CD14-positive monocyte (primary cell): ENCODE measurements around the gene DMRT2. TPM values are rescaled to one million over a fixed set of nuclear protein-coding genes. Genes with fewer than 3 reads are reported as not detected.

ENCODE experiments used
- DNase-seq, 3 donors: peaks; one replicate each; pipeline ENCODE4 v3.0.0-alpha.2; 2011 to 2022
- H2AFZ ChIP-seq: 2 replicates; pipeline ENCODE4 v1.6.0; 2012; ENCODE audit warnings: mild to moderate bottlenecking, low read depth, low read length, inconsistent platforms; ENCODE audit not compliant: insufficient read depth, poor library complexity, severe bottlenecking
- H3K27ac ChIP-seq, 2 donors: 1 replicate in 1 of 2; 2 replicates in 1 of 2; pipeline ENCODE4 v1.5.1; 2012 to 2013; ENCODE audit warnings: low read length in 2 of 2, control low read depth in 1 of 2, inconsistent platforms in 1 of 2, low read depth in 1 of 2, mild to moderate bottlenecking in 1 of 2
- H3K27me3 ChIP-seq, 2 donors: one replicate each; pipeline versions ENCODE4 v1.6.0 to v1.6.1; 2011 to 2013; ENCODE audit warnings: low read length in 2 of 2; ENCODE audit not compliant: control insufficient read depth in 2 of 2, insufficient read depth in 2 of 2
- H3K36me3 ChIP-seq, 2 donors: replicated peaks in 1 of 2; 1 replicate in 1 of 2; 2 replicates in 1 of 2; pipeline versions ENCODE4 v1.5.1 to v1.6.1; 2012 to 2013; ENCODE audit warnings: low read length in 2 of 2, control low read depth in 1 of 2, inconsistent platforms in 1 of 2, mild to moderate bottlenecking in 1 of 2; ENCODE audit not compliant: insufficient read depth in 2 of 2, control insufficient read depth in 1 of 2
- H3K4me1 ChIP-seq, 2 donors: 1 replicate in 1 of 2; 2 replicates in 1 of 2; pipeline versions ENCODE4 v1.5.1 to v1.6.1; 2012 to 2013; ENCODE audit warnings: low read length in 2 of 2, control low read depth in 1 of 2, inconsistent platforms in 1 of 2, mild to moderate bottlenecking in 1 of 2, moderate library complexity in 1 of 2; ENCODE audit not compliant: insufficient read depth in 2 of 2, control insufficient read depth in 1 of 2
- H3K4me2 ChIP-seq: replicated peaks from 2 replicates; pipeline ENCODE3; 2012; ENCODE audit warnings: low read length, moderate library complexity, mild to moderate bottlenecking; ENCODE audit not compliant: poor library complexity, severe bottlenecking; ENCODE audit errors: extremely low read depth
- H3K4me3 ChIP-seq, 3 experiments: fragments of 200-600 bp in 1 of 3; sonication (generic) in 1 of 3; replicated peaks in 1 of 3; 1 replicate in 2 of 3; 2 replicates in 1 of 3; pipeline ENCODE4 v1.5.1; 2011 to 2013; ENCODE audit warnings: low read length in 3 of 3, mild to moderate bottlenecking in 3 of 3, control low read depth in 2 of 3, low read depth in 2 of 3, inconsistent platforms in 1 of 3, moderate library complexity in 1 of 3
- H3K79me2 ChIP-seq: 2 replicates; pipeline ENCODE4 v1.6.0; 2012; ENCODE audit warnings: mild to moderate bottlenecking, control low read depth, inconsistent platforms, low read length, moderate library complexity; ENCODE audit not compliant: insufficient read depth
- H3K9ac ChIP-seq: 2 replicates; pipeline ENCODE4 v1.6.0; 2017; ENCODE audit warnings: low read length, mild to moderate bottlenecking; ENCODE audit not compliant: insufficient read depth, poor library complexity, severe bottlenecking
- H3K9me3 ChIP-seq, 2 donors: replicated peaks in 1 of 2; 1 replicate in 1 of 2; 2 replicates in 1 of 2; pipeline versions ENCODE4 v1.5.1 to v1.6.1; 2012 to 2013; ENCODE audit warnings: low read length in 2 of 2, control low read depth in 1 of 2; ENCODE audit not compliant: control insufficient read depth in 1 of 2, insufficient read depth in 1 of 2
- H4K20me1 ChIP-seq: 2 replicates; pipeline ENCODE4 v1.6.0; 2012; ENCODE audit warnings: mild to moderate bottlenecking, low read length, control low read depth, moderate library complexity; ENCODE audit not compliant: insufficient read depth
- H3K27ac Mint-ChIP-seq, 7 donors: one replicate each; pipeline ENCODE4 v1.8.0; 2020; ENCODE audit warnings: mild to moderate bottlenecking in 7 of 7, mixed read lengths in 7 of 7, moderate library complexity in 6 of 7, inconsistent platforms in 2 of 7
- H3K27me3 Mint-ChIP-seq, 3 donors: one replicate each; pipeline ENCODE4 v1.8.0; 2021 to 2022; ENCODE audit warnings: low read depth in 3 of 3, mild to moderate bottlenecking in 3 of 3, mixed read lengths in 3 of 3, moderate library complexity in 3 of 3, inconsistent platforms in 1 of 3
- H3K36me3 Mint-ChIP-seq, 2 donors: one replicate each; pipeline ENCODE4 v1.8.0; 2020; ENCODE audit warnings: mixed read lengths in 2 of 2, inconsistent platforms in 1 of 2, mild to moderate bottlenecking in 1 of 2
- H3K4me1 Mint-ChIP-seq: one replicate; pipeline ENCODE4 v1.8.0; 2020; ENCODE audit warnings: mild to moderate bottlenecking, mixed read lengths
- H3K4me3 Mint-ChIP-seq, 2 donors: one replicate each; pipeline ENCODE4 v1.8.0; 2020; ENCODE audit warnings: mild to moderate bottlenecking in 2 of 2, mixed read lengths in 2 of 2, moderate library complexity in 1 of 2
- H3K9me3 Mint-ChIP-seq, 7 donors: one replicate each; pipeline ENCODE4 v1.8.0; 2020 to 2022; ENCODE audit warnings: mixed read lengths in 7 of 7, mild to moderate bottlenecking in 6 of 7, moderate library complexity in 6 of 7, inconsistent platforms in 2 of 7
- WGBS: methylation state at CpG from one replicate; pipeline ENCODE4 v1.1.5; 2013; ENCODE audit warnings: missing lambda C conversion rate; ENCODE audit not compliant: insufficient coverage; 5-methylcytosine and 5-hydroxymethylcytosine counted together
- intact Hi-C, 2 donors: fragments of 100-400 bp; cut with micrococcal nuclease; formaldehyde crosslinking; loops; one replicate each; pipeline versions ENCODE4 v1.15.0 to v1.15.1; 2023
- polyA plus RNA-seq, 3 donors: library from polyadenylated mRNA; depleted of rRNA in 1 of 3; unstranded in 2 of 3; stranded (reverse) in 1 of 3; fragments of 300-500 nt in 2 of 3; fragments of >200 nt in 1 of 3; fragmentation: Illumina TruSeq in 2 of 3; gene quantifications; 1 replicate in 2 of 3; 2 replicates in 1 of 3; pipeline ENCODE4 v1.2.3, GENCODE V29; 2012 to 2021
- TF ChIP-seq, protein P1 (sequence below): fragments of 200-600 bp; IDR thresholded peaks from one replicate; pipeline ENCODE4 v1.8.0; 2022; ENCODE audit warnings: antibody characterized with exemption, mild to moderate bottlenecking

Gene DMRT2
- polyA plus RNA-seq, 3 donors, result not detected

DNA sequence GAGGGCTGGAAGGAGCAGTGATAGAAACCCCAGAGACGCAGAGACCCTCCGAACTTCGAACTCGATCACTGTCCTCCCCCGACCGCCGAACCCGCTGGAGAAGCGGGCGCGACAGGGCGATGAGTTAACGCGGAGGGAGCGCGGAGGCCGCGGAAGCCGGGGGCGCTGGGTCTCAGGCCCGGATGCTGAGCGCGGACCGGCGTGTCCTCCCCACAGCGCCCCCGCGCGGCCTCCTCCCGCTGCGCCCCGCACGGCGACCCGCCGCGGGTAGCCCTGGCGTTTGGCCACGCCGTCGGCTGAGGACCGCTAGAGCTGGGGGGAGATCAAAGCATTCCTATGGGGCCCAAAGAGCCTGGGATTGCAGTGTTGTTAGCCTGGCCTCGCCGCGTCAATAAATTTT is 7.7 kb upstream of the DMRT2 start:
- peaks cover 37% of the 10 kb centered on the region for H3K4me1 Mint-ChIP-seq
- H3K79me2 ChIP-seq, result no peaks in the 10 kb centered on the region

DNA sequence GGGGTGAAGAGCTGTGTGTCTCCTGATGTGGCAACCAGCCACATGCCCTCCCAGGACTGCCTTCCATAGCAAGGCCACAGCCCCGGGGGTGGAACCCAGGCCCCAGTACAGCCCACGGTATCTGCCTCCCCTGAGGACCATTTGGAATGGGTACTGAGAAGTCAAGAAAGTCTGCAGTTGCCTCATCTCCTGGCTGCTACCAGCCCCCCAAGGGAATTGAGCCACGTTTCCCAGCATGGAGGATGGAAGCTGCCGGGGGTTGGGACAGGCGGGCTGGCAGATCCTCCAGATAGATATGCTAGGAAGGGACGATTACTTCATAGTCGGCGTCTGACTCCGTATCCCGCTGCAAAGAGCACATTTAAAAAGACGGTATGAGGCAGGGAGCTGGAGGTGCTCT is 5.5 kb upstream of the DMRT2 start:
- no peak overlapping the region for H2AFZ ChIP-seq
- H3K27me3 ChIP-seq, result peaks cover 90 to 98% of the 10 kb centered on the region in 2 donors
- peak overlapping the region; percentile 4 for H3K4me2 ChIP-seq
- TF ChIP-seq, protein P1, sequence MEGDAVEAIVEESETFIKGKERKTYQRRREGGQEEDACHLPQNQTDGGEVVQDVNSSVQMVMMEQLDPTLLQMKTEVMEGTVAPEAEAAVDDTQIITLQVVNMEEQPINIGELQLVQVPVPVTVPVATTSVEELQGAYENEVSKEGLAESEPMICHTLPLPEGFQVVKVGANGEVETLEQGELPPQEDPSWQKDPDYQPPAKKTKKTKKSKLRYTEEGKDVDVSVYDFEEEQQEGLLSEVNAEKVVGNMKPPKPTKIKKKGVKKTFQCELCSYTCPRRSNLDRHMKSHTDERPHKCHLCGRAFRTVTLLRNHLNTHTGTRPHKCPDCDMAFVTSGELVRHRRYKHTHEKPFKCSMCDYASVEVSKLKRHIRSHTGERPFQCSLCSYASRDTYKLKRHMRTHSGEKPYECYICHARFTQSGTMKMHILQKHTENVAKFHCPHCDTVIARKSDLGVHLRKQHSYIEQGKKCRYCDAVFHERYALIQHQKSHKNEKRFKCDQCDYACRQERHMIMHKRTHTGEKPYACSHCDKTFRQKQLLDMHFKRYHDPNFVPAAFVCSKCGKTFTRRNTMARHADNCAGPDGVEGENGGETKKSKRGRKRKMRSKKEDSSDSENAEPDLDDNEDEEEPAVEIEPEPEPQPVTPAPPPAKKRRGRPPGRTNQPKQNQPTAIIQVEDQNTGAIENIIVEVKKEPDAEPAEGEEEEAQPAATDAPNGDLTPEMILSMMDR, result no peak
- H3K79me2 ChIP-seq, result no peaks in the 10 kb centered on the region
- Mint-ChIP-seq H3K4me3 (peak overlapping the region; percentile 71 to 99), H3K4me1 (peaks cover 56% of the 10 kb centered on the region), H3K27me3 (peaks cover 95 to 98% (median 97%) of the 10 kb centered on the region in 3 donors), H3K9me3 (peaks cover 0 to 59% (median 49%) of the 10 kb centered on the region in 7 donors), H3K27ac (no peak overlapping the region), H3K36me3 (peaks cover 13 to 24% of the 10 kb centered on the region in 2 donors)
- intact Hi-C loops, result no loop called here
- WGBS, result 11% methylated on average over 11 of the region's 11 CpGs
- no peak overlapping the region for H3K9ac ChIP-seq
- no peaks in the 10 kb centered on the region for H4K20me1 ChIP-seq
- H3K4me1 ChIP-seq, result peaks cover 35 to 46% of the 10 kb centered on the region in 2 donors
- DNase-seq, result no peak
- no peak overlapping the region for H3K27ac ChIP-seq
- H3K9me3 ChIP-seq, result peaks cover 7 to 63% of the 10 kb centered on the region in 2 donors
- H3K4me3 ChIP-seq, result peak overlapping the region in 1 of 3 experiments; percentile 70
- no peaks in the 10 kb centered on the region for H3K36me3 ChIP-seq

More for the DNA sequence above, 7.7 kb upstream of the DMRT2 start:
- peak overlapping the region; percentile 24 for H2AFZ ChIP-seq
- TF ChIP-seq, protein P1, result peak; percentile 51
- peaks cover 7 to 49% of the 10 kb centered on the region in 2 donors for H3K9me3 ChIP-seq
- peak in 1 of 3 donors; percentile 21 for DNase-seq
- no peak overlapping the region for H3K27ac ChIP-seq
- peaks cover 19 to 29% of the 10 kb centered on the region in 2 donors for H3K4me1 ChIP-seq
- no peaks in the 10 kb centered on the region for H4K20me1 ChIP-seq
- H3K36me3 ChIP-seq, result no peaks in the 10 kb centered on the region
- Mint-ChIP-seq H3K9me3 (peaks cover 0 to 44% (median 37%) of the 10 kb centered on the region in 7 donors), H3K27ac (no peak overlapping the region), H3K4me3 (peak overlapping the region in 1 of 2 donors; percentile 77), H3K27me3 (peaks cover 87 to 97% (median 92%) of the 10 kb centered on the region in 3 donors), H3K36me3 (peaks cover 12 to 18% of the 10 kb centered on the region in 2 donors)
- H3K27me3 ChIP-seq, result peaks cover 83 to 96% of the 10 kb centered on the region in 2 donors
- H3K4me2 ChIP-seq, result peak overlapping the region; percentile 15
- intact Hi-C loops, result no loop called here
- no peak overlapping the region for H3K9ac ChIP-seq
- H3K4me3 ChIP-seq, result no peak overlapping the region
- WGBS, result 2% methylated on average over 42 of the region's 45 CpGs
